OCI-LY1 (cell line): ENCODE measurements around the gene SLC28A1.
"Not testable (repeated sequence)": the region's sequence is repeated elsewhere in the genome, so short reads cannot be mapped to it uniquely, and the experiment has no call there.

Experiments
- H2AFZ ChIP-seq: fragments of 200-600 bp; sonication (generic), shearing (Covaris generic); 2 replicates; pipeline ENCODE4 v1.6.0; 2014; ENCODE audit warnings: antibody characterized with exemption, mild to moderate bottlenecking, low read length
- H3F3A ChIP-seq: fragments of 200-600 bp; sonication (generic), shearing (Covaris generic); 2 replicates; pipeline ENCODE4 v1.6.0; 2014; ENCODE audit warnings: mild to moderate bottlenecking, antibody characterized with exemption, low read length, moderate library complexity; ENCODE audit not compliant: insufficient read depth
- H3K27ac ChIP-seq: fragments of 200-600 bp; sonication (generic); 2 replicates; pipeline ENCODE4 v1.5.1; 2014; ENCODE audit warnings: low read length, mixed run types, mild to moderate bottlenecking, low read depth; ENCODE audit not compliant: poor library complexity, severe bottlenecking
- H3K27me3 ChIP-seq: fragments of 200-600 bp; sonication (generic); 2 replicates; pipeline ENCODE4 v1.6.0; 2014; ENCODE audit warnings: antibody characterized with exemption, mild to moderate bottlenecking, low read length, moderate library complexity; ENCODE audit not compliant: insufficient read depth
- H3K36me3 ChIP-seq: fragments of 200-600 bp; sonication (generic); 2 replicates; pipeline ENCODE4 v1.6.1; 2014; ENCODE audit warnings: mild to moderate bottlenecking, antibody characterized with exemption, low read length, moderate library complexity, mixed read lengths; ENCODE audit not compliant: insufficient read depth
- H3K4me1 ChIP-seq: fragments of 200-600 bp; sonication (generic); 2 replicates; pipeline ENCODE4 v1.5.1; 2014; ENCODE audit warnings: mild to moderate bottlenecking, low read length, moderate library complexity; ENCODE audit not compliant: insufficient read depth, severe bottlenecking
- H3K4me2 ChIP-seq: fragments of 200-600 bp; sonication (generic), shearing (Covaris generic); 2 replicates; pipeline ENCODE4 v1.6.1; 2014; ENCODE audit warnings: low read length
- H3K4me3 ChIP-seq: fragments of 200-600 bp; sonication (generic); 2 replicates; pipeline ENCODE4 v1.5.1; 2014; ENCODE audit warnings: low read length, low read depth, mild to moderate bottlenecking, mixed read lengths; ENCODE audit not compliant: poor library complexity, severe bottlenecking
- H3K79me2 ChIP-seq: fragments of 200-600 bp; shearing (Covaris generic); 2 replicates; pipeline ENCODE4 v1.6.1; 2016; ENCODE audit warnings: mixed run types, low read length, mixed read lengths; ENCODE audit not compliant: insufficient read depth
- H3K9ac ChIP-seq: fragments of 200-600 bp; sonication (generic), shearing (Covaris generic); 2 replicates; pipeline ENCODE4 v1.6.1; 2014; ENCODE audit warnings: mild to moderate bottlenecking, low read length, mixed read lengths
- H3K9me2 ChIP-seq: fragments of 200-600 bp; sonication (generic), shearing (Covaris generic); 2 replicates; pipeline ENCODE4 v1.6.1; 2014; ENCODE audit warnings: low read depth, mild to moderate bottlenecking, low read length, mixed read lengths
- H3K9me3 ChIP-seq: fragments of 200-600 bp; shearing (Covaris generic); 2 replicates; pipeline ENCODE4 v1.6.1; 2014; ENCODE audit warnings: low read length, mixed read lengths
- H4K20me1 ChIP-seq: fragments of 200-600 bp; sonication (generic), shearing (Covaris generic); 2 replicates; pipeline ENCODE4 v1.6.0; 2016; ENCODE audit warnings: mild to moderate bottlenecking, low read length; ENCODE audit not compliant: insufficient read depth
- CTCF ChIP-seq: fragments of 200-600 bp; sonication (generic), shearing (Covaris generic); IDR thresholded peaks from 2 replicates; pipeline ENCODE4 v1.5.1; 2017; ENCODE audit warnings: mild to moderate bottlenecking, antibody characterized with exemption, low read length, moderate library complexity, mixed read lengths
- EZH2 ChIP-seq: fragments of 200-600 bp; sonication (generic), shearing (Covaris generic); IDR thresholded peaks from 2 replicates; pipeline ENCODE4 v1.8.0; 2017; ENCODE audit warnings: borderline replicate concordance, mixed run types, mild to moderate bottlenecking, antibody characterized with exemption, low read length, moderate library complexity, mixed read lengths

Gene SLC28A1

GRCh38 chr15:84922530-84922929 lies 38.1 kb downstream of the SLC28A1 start:
- no peak overlapping the region for H3K27ac ChIP-seq
- H3K9me2 ChIP-seq, result no peaks in the 10 kb centered on the region
- H3K36me3 ChIP-seq, result no peaks in the 10 kb centered on the region
- H3K27me3 ChIP-seq, result no peaks in the 10 kb centered on the region; the same call in 1 of the 2 replicates
- no peaks in the 10 kb centered on the region for H3K9me3 ChIP-seq
- no peaks in the 10 kb centered on the region for H3K79me2 ChIP-seq
- no peak overlapping the region for H3K9ac ChIP-seq
- H2AFZ ChIP-seq, result no peak overlapping the region
- H3K4me1 ChIP-seq, result no peaks in the 10 kb centered on the region
- no peak overlapping the region for H3K4me2 ChIP-seq
- H3F3A ChIP-seq, result no peaks in the 10 kb centered on the region
- H3K4me3 ChIP-seq, result no peak overlapping the region
- H4K20me1 ChIP-seq, result no peaks in the 10 kb centered on the region
- TF ChIP-seq EZH2, result no peak
- no peak for TF ChIP-seq CTCF

- H3K79me2 ChIP-seq, result no peaks in the 10 kb centered on the region
- no peaks in the 10 kb centered on the region for H4K20me1 ChIP-seq
- TF ChIP-seq EZH2, result no peak
- no peak overlapping the region for H3K4me2 ChIP-seq
- no peak overlapping the region for H3K4me3 ChIP-seq
- no peaks in the 10 kb centered on the region for H3K9me3 ChIP-seq
- H3K36me3 ChIP-seq, result no peaks in the 10 kb centered on the region
- H3K27ac ChIP-seq, result no peak overlapping the region
- no peak overlapping the region for H3K9ac ChIP-seq
- no peaks in the 10 kb centered on the region; the same call in 1 of the 2 replicates for H3K27me3 ChIP-seq
- H3K9me2 ChIP-seq, result no peaks in the 10 kb centered on the region
- H3K4me1 ChIP-seq, result no peaks in the 10 kb centered on the region
- H3F3A ChIP-seq, result no peaks in the 10 kb centered on the region
- H2AFZ ChIP-seq, result no peak overlapping the region
Measured at GRCh38 chr15:84924077-84924731, 39.7 kb downstream of the SLC28A1 start.

- H3K9me2 ChIP-seq, H4K20me1 ChIP-seq, H3K4me3 ChIP-seq, H3K27ac ChIP-seq, H3F3A ChIP-seq, H2AFZ ChIP-seq, H3K4me1 ChIP-seq, H3K27me3 ChIP-seq, H3K79me2 ChIP-seq, H3K9me3 ChIP-seq, H3K36me3 ChIP-seq, H3K9ac ChIP-seq, H3K4me2 ChIP-seq: not testable (repeated sequence)
Measured at GRCh38 chr15:84924821-84925569, 40.5 kb downstream of the SLC28A1 start.

GRCh38 chr15:84925906-84926305 lies 41.4 kb downstream of the SLC28A1 start:
- H3K9ac ChIP-seq, result no peak overlapping the region
- H4K20me1 ChIP-seq, result no peaks in the 10 kb centered on the region
- no peak overlapping the region for H3K27ac ChIP-seq
- no peaks in the 10 kb centered on the region for H3K9me2 ChIP-seq
- H3K79me2 ChIP-seq, result no peaks in the 10 kb centered on the region
- no peaks in the 10 kb centered on the region for H3K4me1 ChIP-seq
- H3K4me2 ChIP-seq, result no peak overlapping the region
- H3K4me3 ChIP-seq, result no peak overlapping the region
- no peaks in the 10 kb centered on the region for H3K9me3 ChIP-seq
- H3K27me3 ChIP-seq, result no peaks in the 10 kb centered on the region; the same call in 1 of the 2 replicates
- TF ChIP-seq EZH2, result no peak
- H3F3A ChIP-seq, result no peaks in the 10 kb centered on the region
- H2AFZ ChIP-seq, result no peak overlapping the region
- no peaks in the 10 kb centered on the region for H3K36me3 ChIP-seq
